T47D (cell line): ENCODE data around the gene GLYATL1.

ENCODE experiments used
- DNase-seq, 2 experiments: peaks; one replicate each; pipeline versions ENCODE4 v3.0.0 to v3.0.0-alpha.2; 2011 to 2012; ENCODE audit warnings: low read depth in 1 of 2, low spot score in 1 of 2
- JUND ChIP-seq: IDR thresholded peaks from 2 replicates; pipeline ENCODE4 v1.6.1; 2012; ENCODE audit warnings: low read depth
- in situ Hi-C: cut with HindIII; loops from 2 replicates; pipeline ENCODE4 v1.10.0; 2016; ENCODE audit warnings: low sequenced_read_pairs, low pct_unique_long_range_greater_than_20kb

Gene GLYATL1

GRCh38 chr11:58939277-58939676 lies at the start of gene GLYATL1:
GLYATL1 (plus strand) TSS chr11:58939488; CDS start chr11:58947088, 7,600 bp downstream.
- no peak for TF ChIP-seq JUND
- no peak for DNase-seq
- in situ Hi-C loops, result no loop called here

GRCh38 chr11:58893899-58894298 lies 45.4 kb upstream of the GLYATL1 start:
- no peak for DNase-seq
- in situ Hi-C loops, result no loop called here
- no peak for TF ChIP-seq JUND

- in situ Hi-C loops, result no loop called here
- no peak for DNase-seq
- TF ChIP-seq JUND, result no peak
Measured at GRCh38 chr11:58898106-58898505, 41.2 kb upstream of the GLYATL1 start.

GRCh38 chr11:58900479-58901420 lies 38.5 kb upstream of the GLYATL1 start:
- no peak for TF ChIP-seq JUND
- in situ Hi-C loops, result no loop called here
- DNase-seq, result peak; percentile 68 to 89

- in situ Hi-C loops, result no loop called here
- no peak for DNase-seq
- no peak for TF ChIP-seq JUND
Measured at GRCh38 chr11:58902881-58903280, 36.4 kb upstream of the GLYATL1 start.

GRCh38 chr11:58905011-58905720 lies 34.1 kb upstream of the GLYATL1 start:
- no peak for DNase-seq
- no peak for TF ChIP-seq JUND
- in situ Hi-C loops, result no loop called here

GRCh38 chr11:58905721-58906547 lies 33.4 kb upstream of the GLYATL1 start:
- no peak for TF ChIP-seq JUND
- DNase-seq, result peak in 1 of 2 experiments; percentile 58
- in situ Hi-C loops, result no loop called here

- no peak for TF ChIP-seq JUND
- in situ Hi-C loops, result no loop called here
- no peak for DNase-seq
Measured at GRCh38 chr11:58907780-58908179, 31.5 kb upstream of the GLYATL1 start.

GRCh38 chr11:58912124-58912523 lies 27.2 kb upstream of the GLYATL1 start:
- TF ChIP-seq JUND, result no peak
- in situ Hi-C loops, result no loop called here
- DNase-seq, result no peak

- in situ Hi-C loops, result no loop called here
- no peak for TF ChIP-seq JUND
- no peak for DNase-seq
Measured at GRCh38 chr11:58913685-58914084, 25.6 kb upstream of the GLYATL1 start.

GRCh38 chr11:58914821-58915543 lies 24.3 kb upstream of the GLYATL1 start:
- no peak for DNase-seq
- TF ChIP-seq JUND, result no peak
- in situ Hi-C loops, result no loop called here

- DNase-seq, result no peak
- no peak for TF ChIP-seq JUND
- in situ Hi-C loops, result no loop called here
Measured at GRCh38 chr11:58916637-58917036, 22.7 kb upstream of the GLYATL1 start.
